ENCODE results near the gene TBC1D23. TPM values are rescaled to one million over a fixed set of nuclear protein-coding genes. Genes with fewer than 3 reads are reported as not detected.

TBC1D23 gene
- total RNA-seq, 1 donor from 2014 or later: 35.9 TPM

DNA sequence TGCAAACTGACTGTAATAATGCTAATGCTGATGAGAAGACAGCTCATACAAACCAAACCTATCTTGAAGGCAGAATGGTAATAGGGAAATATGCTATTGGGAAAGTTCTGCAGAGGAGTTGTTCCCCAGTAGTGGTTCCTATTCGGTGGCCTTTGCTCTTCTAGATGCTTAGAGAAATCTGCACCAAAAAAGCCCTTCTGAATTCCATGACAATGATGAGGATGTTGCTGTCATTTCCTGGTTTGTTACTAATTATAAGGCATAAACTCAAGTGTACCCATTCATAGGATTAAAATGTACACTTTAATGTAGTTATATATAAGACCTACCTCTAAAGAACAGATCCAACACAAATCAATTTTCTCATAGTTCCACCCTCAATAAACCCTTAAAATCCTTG, 110.0 kb downstream of the TBC1D23 start:
- Histone ChIP-seq H3K27me3 (ENCODE audit: low read depth) (no peaks in the 10 kb centered on the region), H3K4me1 (no peaks in the 10 kb centered on the region), H3K27ac (replicated peaks) (no peak overlapping the region), H3K9me3 (replicated peaks) (no peaks in the 10 kb centered on the region), H3K4me3 (no peak overlapping the region), H3K36me3 (peaks cover 89% of the 10 kb centered on the region)
- intact Hi-C loops (cut with micrococcal nuclease): no loop called here
- no peak for DNase-seq
- TF ChIP-seq, protein P1, sequence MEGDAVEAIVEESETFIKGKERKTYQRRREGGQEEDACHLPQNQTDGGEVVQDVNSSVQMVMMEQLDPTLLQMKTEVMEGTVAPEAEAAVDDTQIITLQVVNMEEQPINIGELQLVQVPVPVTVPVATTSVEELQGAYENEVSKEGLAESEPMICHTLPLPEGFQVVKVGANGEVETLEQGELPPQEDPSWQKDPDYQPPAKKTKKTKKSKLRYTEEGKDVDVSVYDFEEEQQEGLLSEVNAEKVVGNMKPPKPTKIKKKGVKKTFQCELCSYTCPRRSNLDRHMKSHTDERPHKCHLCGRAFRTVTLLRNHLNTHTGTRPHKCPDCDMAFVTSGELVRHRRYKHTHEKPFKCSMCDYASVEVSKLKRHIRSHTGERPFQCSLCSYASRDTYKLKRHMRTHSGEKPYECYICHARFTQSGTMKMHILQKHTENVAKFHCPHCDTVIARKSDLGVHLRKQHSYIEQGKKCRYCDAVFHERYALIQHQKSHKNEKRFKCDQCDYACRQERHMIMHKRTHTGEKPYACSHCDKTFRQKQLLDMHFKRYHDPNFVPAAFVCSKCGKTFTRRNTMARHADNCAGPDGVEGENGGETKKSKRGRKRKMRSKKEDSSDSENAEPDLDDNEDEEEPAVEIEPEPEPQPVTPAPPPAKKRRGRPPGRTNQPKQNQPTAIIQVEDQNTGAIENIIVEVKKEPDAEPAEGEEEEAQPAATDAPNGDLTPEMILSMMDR (IDR thresholded peaks at IDR 0.05; ENCODE audit: borderline replicate concordance): no peak

DNA sequence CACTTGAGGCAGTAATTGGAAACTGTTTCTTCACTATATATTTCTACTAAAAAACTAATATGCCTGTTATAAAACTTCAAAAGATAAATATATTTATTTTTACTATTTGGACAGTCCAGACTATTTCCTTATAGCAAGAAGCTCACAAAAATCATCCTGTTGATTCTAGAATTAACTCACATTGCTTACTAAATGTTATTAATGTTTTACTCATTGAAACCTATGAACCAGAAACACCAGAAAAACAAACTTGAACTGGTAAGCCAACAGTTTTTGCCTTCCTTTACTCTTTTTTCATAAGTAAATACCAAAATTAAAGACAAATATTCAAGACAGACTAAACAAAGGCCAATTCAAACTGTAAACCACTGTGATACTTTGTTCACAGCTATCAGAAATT, 113.7 kb downstream of the TBC1D23 start:
- peaks cover 90% of the 10 kb centered on the region for H3K36me3 ChIP-seq
- no peak for DNase-seq
- H3K27ac ChIP-seq (replicated peaks): no peak overlapping the region
- H3K27me3 ChIP-seq (ENCODE audit: low read depth): no peaks in the 10 kb centered on the region
- H3K4me3 ChIP-seq: no peak overlapping the region
- intact Hi-C loops (cut with micrococcal nuclease): no loop called here
- TF ChIP-seq, protein P1 (IDR thresholded peaks at IDR 0.05; ENCODE audit: borderline replicate concordance): no peak
- peaks cover 3% of the 10 kb centered on the region for H3K4me1 ChIP-seq
- H3K9me3 ChIP-seq (replicated peaks): no peaks in the 10 kb centered on the region

Other genes starting within 250 kb of the TBC1D23 start
- gene FILIP1L, start 146.5 kb upstream of the TBC1D23 start, total RNA-seq: 84.9 TPM
- 51.5 TPM for gene NIT2, start 73.8 kb downstream of the TBC1D23 start, total RNA-seq
- gene TOMM70, start 140.1 kb downstream of the TBC1D23 start, total RNA-seq: 65.4 TPM
- gene LNP1, start 140.5 kb downstream of the TBC1D23 start, total RNA-seq: 4.2 TPM
- gene TMEM45A, start 231.6 kb downstream of the TBC1D23 start, total RNA-seq: 3.2 TPM

All from left ventricle myocardium inferior (tissue), 1 donor.